H9 (cell line): ENCODE data around the gene CLOCK. TPM values are rescaled to one million over a fixed set of nuclear protein-coding genes. Genes with fewer than 3 reads are reported as not detected.

Source experiments
- DNase-seq: peaks from one replicate; pipeline ENCODE4 v3.0.0-alpha.2; 2017
- H2AFZ ChIP-seq: one replicate; pipeline ENCODE4 v1.6.1; 2013; ENCODE audit warnings: mild to moderate bottlenecking, low read length, control low read depth, moderate library complexity
- H2AK5ac ChIP-seq: 2 replicates; pipeline ENCODE4 v1.6.1; 2013; ENCODE audit warnings: low read length, control low read depth, mixed read lengths; ENCODE audit not compliant: insufficient read length
- H2BK120ac ChIP-seq: one replicate; pipeline ENCODE4 v1.6.1; 2013; ENCODE audit warnings: low read depth, mild to moderate bottlenecking, low read length, control low read depth, inconsistent platforms; ENCODE audit not compliant: poor library complexity, severe bottlenecking
- H2BK12ac ChIP-seq: 2 replicates; pipeline ENCODE4 v1.6.1; 2013; ENCODE audit warnings: low read length, control low read depth, mixed read lengths, low read depth; ENCODE audit not compliant: insufficient read length
- H2BK15ac ChIP-seq: 2 replicates; pipeline ENCODE4 v1.6.1; 2013; ENCODE audit warnings: low read depth, low read length, control low read depth
- H2BK20ac ChIP-seq: one replicate; pipeline ENCODE4 v1.6.1; 2013; ENCODE audit warnings: low read depth, mild to moderate bottlenecking, low read length, control low read depth, inconsistent platforms; ENCODE audit not compliant: poor library complexity, severe bottlenecking
- H2BK5ac ChIP-seq: 2 replicates; pipeline ENCODE4 v1.6.1; 2013; ENCODE audit warnings: low read length, control low read depth, mixed read lengths; ENCODE audit not compliant: insufficient read length
- H3K14ac ChIP-seq: 2 replicates; pipeline ENCODE4 v1.6.1; 2013; ENCODE audit warnings: low read length, control low read depth; ENCODE audit not compliant: insufficient read depth
- H3K18ac ChIP-seq: 2 replicates; pipeline ENCODE4 v1.6.1; 2013; ENCODE audit warnings: low read depth, mild to moderate bottlenecking, mixed read lengths, low read length, control low read depth; ENCODE audit not compliant: insufficient read length
- H3K23ac ChIP-seq: 2 replicates; pipeline ENCODE4 v1.6.1; 2013; ENCODE audit warnings: low read length, control low read depth, mixed read lengths, low read depth; ENCODE audit not compliant: insufficient read length
- H3K23me2 ChIP-seq: 2 replicates; pipeline ENCODE4 v1.6.1; 2013; ENCODE audit warnings: low read depth, mild to moderate bottlenecking, mixed read lengths, low read length, control low read depth; ENCODE audit not compliant: insufficient read length, poor library complexity, severe bottlenecking
- H3K27ac ChIP-seq: 2 replicates; pipeline ENCODE4 v1.5.1; 2013; ENCODE audit warnings: low read length, control low read depth, mixed read lengths, low read depth; ENCODE audit not compliant: insufficient read length
- H3K27me3 ChIP-seq: 2 replicates; pipeline ENCODE4 v1.6.1; 2013; ENCODE audit warnings: low read length, control low read depth, inconsistent platforms; ENCODE audit not compliant: insufficient read depth
- H3K4ac ChIP-seq: 2 replicates; pipeline ENCODE4 v1.6.1; 2013; ENCODE audit warnings: low read depth, mild to moderate bottlenecking, control low read depth, inconsistent platforms, low read length, moderate library complexity
- H3K4me1 ChIP-seq: 2 replicates; pipeline ENCODE4 v1.6.1; 2013; ENCODE audit warnings: low read length, control low read depth, inconsistent platforms; ENCODE audit not compliant: insufficient read depth
- H3K4me2 ChIP-seq: 2 replicates; pipeline ENCODE4 v1.6.1; 2013; ENCODE audit warnings: low read length, control low read depth, mixed read lengths; ENCODE audit not compliant: insufficient read length, insufficient read depth
- H3K56ac ChIP-seq: 2 replicates; pipeline ENCODE4 v1.6.1; 2013; ENCODE audit warnings: low read depth, mild to moderate bottlenecking, mixed read lengths, low read length, control low read depth; ENCODE audit not compliant: insufficient read length
- H3K79me1 ChIP-seq: 2 replicates; pipeline ENCODE4 v1.6.1; 2013; ENCODE audit warnings: low read depth, mild to moderate bottlenecking, moderate library complexity, low read length, control low read depth, inconsistent platforms; ENCODE audit not compliant: insufficient read depth, poor library complexity, severe bottlenecking
- H3K79me2 ChIP-seq: 2 replicates; pipeline ENCODE4 v1.6.1; 2013; ENCODE audit warnings: low read length, control low read depth, inconsistent platforms; ENCODE audit not compliant: insufficient read depth
- H3K9ac ChIP-seq: 2 replicates; pipeline ENCODE4 v1.6.1; 2013; ENCODE audit warnings: low read length, control low read depth, mixed read lengths; ENCODE audit not compliant: insufficient read length; ENCODE audit errors: extremely low read depth
- H3K9me3 ChIP-seq: one replicate; pipeline ENCODE4 v1.6.1; 2013; ENCODE audit warnings: low read depth, low read length, inconsistent platforms; ENCODE audit not compliant: control insufficient read depth
- H3T11ph ChIP-seq: one replicate; pipeline ENCODE4 v1.6.1; 2013; ENCODE audit warnings: mild to moderate bottlenecking, low read length, control low read depth, inconsistent platforms
- H4K20me1 ChIP-seq: one replicate; pipeline ENCODE4 v1.6.1; 2013; ENCODE audit not compliant: control insufficient read depth, insufficient read length, insufficient read depth
- H4K5ac ChIP-seq: 2 replicates; pipeline ENCODE4 v1.6.1; 2013; ENCODE audit warnings: low read depth, mild to moderate bottlenecking, mixed read lengths, low read length, control low read depth; ENCODE audit not compliant: insufficient read length
- H4K8ac ChIP-seq: replicated peaks from 2 replicates; pipeline ENCODE4 v1.6.1; 2013; ENCODE audit warnings: low read length, control low read depth, mixed read lengths, low read depth; ENCODE audit not compliant: insufficient read length
- H4K91ac ChIP-seq: 2 replicates; pipeline ENCODE4 v1.6.1; 2013; ENCODE audit warnings: low read depth, mild to moderate bottlenecking, moderate library complexity, mixed read lengths, low read length, control low read depth; ENCODE audit not compliant: insufficient read length
- H3K27ac Mint-ChIP-seq, 3 experiments: 2 replicates in 2 of 3; 3 replicates in 1 of 3; pipeline ENCODE4 v1.8.0; 2020 to 2021; ENCODE audit warnings: mixed read lengths in 3 of 3, mild to moderate bottlenecking in 1 of 3, moderate library complexity in 1 of 3
- H3K27me3 Mint-ChIP-seq: 2 replicates; pipeline ENCODE4 v1.8.0; 2021; ENCODE audit warnings: low read depth, mild to moderate bottlenecking, moderate library complexity, mixed read lengths
- H3K36me3 Mint-ChIP-seq, 3 experiments: 2 replicates in 2 of 3; 3 replicates in 1 of 3; pipeline ENCODE4 v1.8.0; 2020 to 2021; ENCODE audit warnings: low read depth in 3 of 3, mixed read lengths in 3 of 3; ENCODE audit not compliant: insufficient read depth in 1 of 3
- H3K4me1 Mint-ChIP-seq, 2 experiments: 2 replicates each; pipeline ENCODE4 v1.8.0; 2020; ENCODE audit warnings: mixed read lengths in 2 of 2
- H3K4me3 Mint-ChIP-seq, 2 experiments: 2 replicates in 1 of 2; 3 replicates in 1 of 2; pipeline ENCODE4 v1.8.0; 2020 to 2021; ENCODE audit warnings: mild to moderate bottlenecking in 2 of 2, mixed read lengths in 2 of 2, moderate library complexity in 1 of 2
- H3K9me3 Mint-ChIP-seq, 2 experiments: 2 replicates in 1 of 2; 3 replicates in 1 of 2; pipeline ENCODE4 v1.8.0; 2020; ENCODE audit warnings: mild to moderate bottlenecking in 2 of 2, mixed read lengths in 2 of 2, moderate library complexity in 1 of 2
- WGBS: extraction: QIAGEN DNeasy Blood & Tissue Kit; methylation state at CpG from one replicate; pipeline ENCODE4 v1.1.7; 2013; ENCODE audit warnings: missing lambda C conversion rate, low lambda C conversion rate, mixed read lengths; ENCODE audit not compliant: insufficient read length; ENCODE audit errors: extremely low coverage; 5-methylcytosine and 5-hydroxymethylcytosine counted together
- total RNA-seq: library from RNA; stranded (reverse); gene quantifications from 2 replicates; pipeline ENCODE4 v1.2.1, GENCODE V29; 2021
- TF ChIP-seq, protein P1 (sequence below): fragments of 200-600 bp; sonication (generic); conservative IDR thresholded peaks from 3 replicates; pipeline ENCODE4 v1.8.0; 2021; ENCODE audit warnings: antibody characterized with exemption, mild to moderate bottlenecking

CLOCK gene
- total RNA-seq, 1 experiment from 2014 or later: 16.2 TPM

DNA sequence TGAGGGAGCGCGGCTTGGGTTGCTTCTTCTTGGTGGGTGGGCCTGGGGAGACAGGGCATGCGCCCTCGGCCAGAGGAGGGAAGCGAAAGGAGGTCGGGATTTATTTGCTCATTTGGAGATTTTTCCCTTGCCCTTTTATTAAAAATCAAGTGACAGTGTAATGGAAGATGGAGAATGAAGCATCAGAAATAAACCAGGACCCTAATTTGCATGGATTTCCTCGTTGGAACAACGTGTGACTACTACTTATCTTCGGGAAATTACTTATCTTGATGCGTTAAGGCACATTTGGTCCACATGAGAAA, 709 bp upstream of the CLOCK start:
- H3K27me3 Mint-ChIP-seq: no peaks in the 10 kb centered on the region
- H2BK5ac ChIP-seq: no peak overlapping the region
- H3K14ac ChIP-seq: peak overlapping the region; percentile 60; the same call in 1 of the 2 replicates

More for the DNA sequence above, 709 bp upstream of the CLOCK start:
- Histone ChIP-seq H3K18ac (peak overlapping the region; percentile 18), H2BK20ac (no peak overlapping the region), H3T11ph (no peak overlapping the region), H4K20me1 (no peaks in the 10 kb centered on the region), H3K4me2 (peak overlapping the region; percentile 69), H3K4me1 (peaks cover 8% of the 10 kb centered on the region; the same call in 1 of the 2 replicates), H3K56ac (no peak overlapping the region), H3K79me2 (peaks cover 9% of the 10 kb centered on the region; the same call in 1 of the 2 replicates), H3K4ac (no peak overlapping the region), H3K23me2 (peaks cover 6% of the 10 kb centered on the region), H2BK12ac (no peak overlapping the region), H3K23ac (no peak overlapping the region), H3K27ac (no peak overlapping the region), H3K9me3 (no peaks in the 10 kb centered on the region), H2AFZ (no peak overlapping the region), H2BK15ac (no peak overlapping the region), H2BK120ac (no peak overlapping the region), H3K9ac (peak overlapping the region; percentile 36), H2AK5ac (no peak overlapping the region), H4K91ac (no peak overlapping the region), H3K27me3 (no peaks in the 10 kb centered on the region), H4K5ac (no peak overlapping the region), H4K8ac (no peak overlapping the region), H3K79me1 (no peaks in the 10 kb centered on the region)
- TF ChIP-seq, protein P1, sequence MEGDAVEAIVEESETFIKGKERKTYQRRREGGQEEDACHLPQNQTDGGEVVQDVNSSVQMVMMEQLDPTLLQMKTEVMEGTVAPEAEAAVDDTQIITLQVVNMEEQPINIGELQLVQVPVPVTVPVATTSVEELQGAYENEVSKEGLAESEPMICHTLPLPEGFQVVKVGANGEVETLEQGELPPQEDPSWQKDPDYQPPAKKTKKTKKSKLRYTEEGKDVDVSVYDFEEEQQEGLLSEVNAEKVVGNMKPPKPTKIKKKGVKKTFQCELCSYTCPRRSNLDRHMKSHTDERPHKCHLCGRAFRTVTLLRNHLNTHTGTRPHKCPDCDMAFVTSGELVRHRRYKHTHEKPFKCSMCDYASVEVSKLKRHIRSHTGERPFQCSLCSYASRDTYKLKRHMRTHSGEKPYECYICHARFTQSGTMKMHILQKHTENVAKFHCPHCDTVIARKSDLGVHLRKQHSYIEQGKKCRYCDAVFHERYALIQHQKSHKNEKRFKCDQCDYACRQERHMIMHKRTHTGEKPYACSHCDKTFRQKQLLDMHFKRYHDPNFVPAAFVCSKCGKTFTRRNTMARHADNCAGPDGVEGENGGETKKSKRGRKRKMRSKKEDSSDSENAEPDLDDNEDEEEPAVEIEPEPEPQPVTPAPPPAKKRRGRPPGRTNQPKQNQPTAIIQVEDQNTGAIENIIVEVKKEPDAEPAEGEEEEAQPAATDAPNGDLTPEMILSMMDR: no peak
- no peak for DNase-seq
- Mint-ChIP-seq H3K36me3 (no peaks in the 10 kb centered on the region; a peak in 1 of 7 replicates), H3K9me3 (no peaks in the 10 kb centered on the region), H3K4me3 (peak overlapping the region; percentile 92 to 94), H3K4me1 (peaks cover 37 to 42% of the 10 kb centered on the region in 2 experiments), H3K27ac (peak overlapping the region; percentile 91 to 98 (median 94))
- whole genome bisulfite sequencing: no CpG with 5 or more reads among the region's 10 CpGs
